HG03280 (cell line): ENCODE measurements around the gene RSPH1.

Experiments used
- ATAC-seq: cut with Tn5 transposase; IDR thresholded peaks from one replicate; pipeline ENCODE4 v1.9.1; 2021; ENCODE audit warnings: mild to moderate bottlenecking, moderate library complexity; ENCODE audit not compliant: unreplicated experiment

RSPH1 gene

GRCh38 chr21:42431196-42431595 lies 64.8 kb downstream of the RSPH1 start:
- ATAC-seq = no peak

DNA sequence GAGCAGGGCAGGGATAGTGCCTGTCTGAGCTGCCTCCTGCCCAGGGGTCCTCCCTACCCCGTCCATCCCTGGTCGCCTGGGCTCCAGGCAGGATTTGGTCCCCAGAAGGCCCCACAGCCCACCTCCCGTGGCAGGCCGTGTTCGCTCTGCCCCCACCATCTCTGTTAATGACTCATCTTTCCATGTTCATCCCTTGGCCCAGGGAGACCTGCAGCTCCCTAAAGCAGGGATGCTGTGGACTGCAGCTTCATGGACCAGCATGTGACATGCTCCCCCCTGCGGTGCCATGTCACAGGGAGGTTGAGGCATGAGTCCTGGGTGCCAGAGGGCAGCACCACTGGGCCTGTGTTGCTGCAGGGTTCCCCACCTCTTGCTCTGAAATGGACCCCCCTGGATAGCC lies 65.5 kb downstream of the RSPH1 start:
- no peak for ATAC-seq

- no peak for ATAC-seq
These were observed 66.2 kb downstream of the RSPH1 start for GRCh38 chr21:42429856-42430255.

DNA sequence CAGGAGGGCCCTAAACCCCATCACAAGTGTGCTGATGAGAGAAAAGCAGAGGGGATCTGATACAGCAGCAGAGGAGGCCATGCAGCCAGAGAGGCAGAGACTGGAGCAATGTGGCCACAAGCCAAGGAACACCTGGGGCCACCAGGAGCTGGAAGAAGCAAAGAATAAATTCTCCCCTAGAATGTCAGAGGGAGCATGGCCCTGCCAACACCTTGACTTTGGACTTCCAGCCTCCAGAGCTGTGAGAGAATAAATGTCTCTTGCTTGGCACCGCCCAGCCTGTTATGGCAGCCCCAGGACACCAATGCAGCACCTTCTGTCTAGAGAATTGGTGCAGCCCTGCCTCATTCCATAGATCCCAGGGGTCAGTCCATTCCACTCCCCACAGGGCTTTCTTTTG lies 67.0 kb downstream of the RSPH1 start:
- no peak for ATAC-seq

DNA sequence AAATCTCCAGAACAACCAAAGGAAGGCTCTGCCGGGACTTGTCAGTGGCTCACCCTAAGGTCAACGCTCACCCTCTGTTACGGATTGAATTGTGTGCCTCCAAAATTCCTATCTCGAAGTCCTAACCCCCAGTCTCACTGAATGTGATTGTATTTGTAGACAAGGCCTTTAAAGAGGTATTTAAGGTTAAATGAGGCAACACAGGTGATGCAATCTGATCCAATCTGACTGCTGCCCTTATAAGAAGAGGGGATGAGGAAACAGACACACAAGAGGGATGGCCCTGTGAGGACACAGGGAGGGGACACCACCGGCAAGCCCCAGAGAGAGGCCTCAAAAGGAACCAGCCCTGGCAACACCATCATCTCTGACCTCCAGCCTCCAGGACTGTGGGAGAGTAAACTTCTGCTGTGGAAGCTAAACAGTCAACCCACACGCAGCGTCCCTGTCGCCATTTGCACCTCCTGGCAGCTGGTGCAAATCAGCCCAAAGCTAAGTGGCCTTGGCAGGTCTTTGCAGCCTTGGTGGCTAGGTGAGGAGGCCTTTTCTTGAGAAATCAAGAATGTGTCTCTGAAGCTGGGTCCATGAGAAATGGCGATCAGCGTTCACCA lies 68.1 kb downstream of the RSPH1 start:
- ATAC-seq = no peak

DNA sequence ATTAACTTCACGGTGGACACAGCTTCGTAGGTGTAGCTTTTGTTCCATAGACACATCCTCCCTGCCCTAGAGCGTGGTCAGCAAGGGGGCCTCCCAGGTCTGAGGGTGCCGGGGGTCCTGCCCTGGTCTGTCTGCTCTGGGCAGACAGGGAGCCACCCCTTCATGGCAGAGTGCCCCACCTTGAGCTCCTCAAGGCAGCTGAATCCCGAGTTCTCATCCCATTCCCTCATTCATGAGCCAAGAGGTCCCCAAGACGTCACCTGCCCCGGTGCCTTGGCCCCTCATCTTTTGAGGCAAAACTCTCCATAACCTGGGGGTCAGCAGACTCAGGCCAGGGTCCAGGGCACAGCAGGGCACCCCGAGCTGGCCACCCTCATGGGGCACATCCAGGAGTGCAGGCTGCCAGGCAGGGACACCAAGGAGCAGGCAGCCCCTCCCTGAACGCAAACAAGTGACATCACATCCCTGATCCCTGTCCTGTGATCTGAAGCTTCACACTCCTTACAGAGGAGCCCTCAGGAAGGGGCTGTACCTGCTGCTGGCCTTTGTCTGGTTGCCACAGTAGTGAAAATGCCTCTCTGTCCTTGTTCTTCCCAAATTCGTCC lies 69.0 kb downstream of the RSPH1 start:
- ATAC-seq = no peak

- no peak for ATAC-seq
These were observed 69.6 kb downstream of the RSPH1 start for GRCh38 chr21:42426424-42426823.

GRCh38 chr21:42425591-42425990 lies 70.4 kb downstream of the RSPH1 start:
- ATAC-seq = no peak

DNA sequence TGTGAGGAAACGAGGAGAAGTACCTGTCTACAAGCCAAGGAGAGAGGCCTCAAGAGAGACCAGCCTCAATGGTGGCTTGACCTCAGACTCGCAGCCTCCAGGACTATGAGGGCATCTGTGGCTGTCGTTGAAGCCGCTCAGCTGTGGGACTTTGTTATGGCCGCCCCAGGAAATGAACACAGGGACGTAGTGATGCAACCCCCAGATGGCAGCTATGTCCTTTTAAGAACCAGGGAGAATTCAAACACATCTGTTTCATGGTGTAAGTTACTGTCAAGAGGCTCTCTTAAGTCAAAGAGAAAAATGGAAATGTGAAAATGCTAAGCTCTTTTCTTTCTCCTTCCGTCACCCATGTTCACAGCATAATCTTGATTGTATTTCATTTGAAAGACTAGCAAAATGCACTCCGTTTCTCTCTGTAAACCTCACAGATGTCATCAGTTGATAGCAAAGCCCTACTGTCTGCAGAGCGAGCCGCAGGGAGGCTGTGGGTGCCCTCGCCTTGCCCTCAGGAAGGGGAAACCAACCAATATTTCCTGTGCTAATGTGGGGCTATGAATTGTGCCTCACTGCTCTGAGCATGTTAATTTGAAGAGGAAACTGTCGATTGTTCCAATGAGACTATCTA lies 71.0 kb downstream of the RSPH1 start:
- no peak for ATAC-seq

GRCh38 chr21:42423685-42424084 lies 72.3 kb downstream of the RSPH1 start:
- no peak for ATAC-seq

DNA sequence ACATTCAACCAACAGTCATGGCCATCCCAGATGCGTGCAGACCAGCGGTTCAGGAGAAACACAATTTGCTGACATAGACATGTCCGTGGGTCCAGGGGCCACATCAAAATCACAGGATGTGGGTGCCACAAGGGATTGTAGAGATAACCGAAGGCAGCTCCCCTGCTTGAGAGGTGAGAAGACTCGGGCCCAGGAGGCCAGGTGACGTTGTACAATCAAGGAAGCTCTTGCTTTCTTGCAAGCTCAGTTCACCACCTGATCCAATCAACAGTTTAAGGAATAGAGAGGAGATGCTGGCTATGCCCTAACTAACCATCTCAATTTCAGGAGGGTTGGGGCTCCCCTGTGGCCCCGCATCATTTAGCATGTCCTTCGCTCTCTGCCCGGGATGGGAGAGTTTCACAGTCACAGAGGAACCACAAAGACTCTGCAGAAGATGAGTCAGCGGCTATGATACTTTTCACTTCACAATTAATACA lies 72.8 kb downstream of the RSPH1 start:
- ATAC-seq = peak; percentile 49
